ENCODE data around the gene GRP. TPM values are rescaled to one million over a fixed set of nuclear protein-coding genes. Genes with fewer than 3 reads are reported as not detected.

Gene GRP
- total and polyA plus RNA-seq, 2 donors (not counting 3 experiments of a cell fraction or from before 2014, with no cell fraction given) = not detected

- Histone ChIP-seq H3K9ac (replicated peaks; ENCODE audit: extremely low read depth, insufficient read depth, low read length) (no peak overlapping the region), H3K4me3 (replicated peaks in 1 of 3; ENCODE audit: insufficient read depth in 1 of 3, low read depth in 1 of 3, low read length in 3 of 3) (no peak overlapping the region), H3K9me3 (replicated peaks; ENCODE audit: control insufficient read depth, insufficient read depth, low read length) (no peaks in the 10 kb centered on the region), H3K4me2 (ENCODE audit: insufficient read depth, low read length) (no peak overlapping the region), H2AFZ (ENCODE audit: low read depth, low read length) (no peak overlapping the region), H3K9me1 (replicated peaks; ENCODE audit: control insufficient read depth, extremely low read depth, insufficient read depth, low read length) (no peaks in the 10 kb centered on the region), H3K4me1 (ENCODE audit: control insufficient read depth, extremely low read depth, insufficient read depth, low read length) (no peaks in the 10 kb centered on the region), H3K27ac (ENCODE audit: insufficient read depth, low read depth, low read length) (no peak overlapping the region), H3K36me3 (ENCODE audit: control insufficient read depth in 2 of 2, extremely low read depth in 1 of 2, insufficient read depth in 2 of 2, low read length in 2 of 2) (no peaks in the 10 kb centered on the region), H4K20me1 (replicated peaks; ENCODE audit: control insufficient read depth, extremely low read depth, insufficient read depth, low read length) (no peaks in the 10 kb centered on the region), H3K27me3 (ENCODE audit: control insufficient read depth in 2 of 2, insufficient read depth in 2 of 2, low read length in 2 of 2) (no peaks in the 10 kb centered on the region), H3K79me2 (ENCODE audit: control insufficient read depth, insufficient read depth, low read length) (no peaks in the 10 kb centered on the region)
- FAIRE-seq (no peak), DNase-seq (ENCODE audit: low read depth, low spot score) (no peak)
- no TSS peak for BruUV-seq (replicated peaks)
- no peak for TF ChIP-seq EZH2 (IDR thresholded peaks at IDR 0.05; ENCODE audit: borderline replicate concordance, low read depth, low read length, severe bottlenecking)
- no peak for TF ChIP-seq GATA2 (IDR thresholded peaks at IDR 0.05; ENCODE audit: insufficient read depth, insufficient read length, low read depth, low read length)
- TF ChIP-seq JUN (IDR thresholded peaks at IDR 0.05; ENCODE audit: borderline replicate concordance, insufficient read depth, insufficient read length, low read depth) = no peak
- no peak for TF ChIP-seq POLR2A (IDR thresholded peaks at IDR 0.05; ENCODE audit: low read depth, low read length)
- no peak for TF ChIP-seq MAX (IDR thresholded peaks at IDR 0.05; ENCODE audit: insufficient read depth, insufficient read length)
- no peak for TF ChIP-seq MYC (IDR thresholded peaks at IDR 0.05; ENCODE audit: low read depth, low read length)
- TF ChIP-seq CTCF (IDR thresholded peaks at IDR 0.05; ENCODE audit: extremely low read depth in 1 of 2, insufficient read depth in 1 of 2, low read depth in 1 of 2, low read length in 2 of 2) = no peak
- no peak for TF ChIP-seq FOS (IDR thresholded peaks at IDR 0.05; ENCODE audit: borderline replicate concordance, insufficient read depth, low read length)
- TF ChIP-seq POLR2AphosphoS5 (IDR thresholded peaks at IDR 0.05; ENCODE audit: insufficient read depth, low read depth, low read length) = no peak
- ChIA-PET POLR2A (no interaction called here), CTCF (interaction anchor here (2.4 kb wide), 1 partner anchor 10 kb away, joined by 7 read pairs; no protein-coding TSS in a partner anchor)
- dilution Hi-C loops (cut with MboI; ENCODE audit: extremely low pct_ligation_motif_present, low sequenced_read_pairs) = no loop called here
- intact Hi-C loops (cut with micrococcal nuclease) = no loop called here
Measured at GRCh38 chr18:59238385-59238784, 18.4 kb downstream of the GRP start.
